CD14-positive monocyte (primary cell): ENCODE measurements around the gene LGALSL. TPM values are rescaled to one million over a fixed set of nuclear protein-coding genes. Genes with fewer than 3 reads are reported as not detected.

Experiments used
- DNase-seq, 3 donors: peaks; one replicate each; pipeline ENCODE4 v3.0.0-alpha.2; 2011 to 2022
- H2AFZ ChIP-seq: 2 replicates; pipeline ENCODE4 v1.6.0; 2012; ENCODE audit warnings: mild to moderate bottlenecking, low read depth, low read length, inconsistent platforms; ENCODE audit not compliant: insufficient read depth, poor library complexity, severe bottlenecking
- H3K27ac ChIP-seq, 2 donors: 1 replicate in 1 of 2; 2 replicates in 1 of 2; pipeline ENCODE4 v1.5.1; 2012 to 2013; ENCODE audit warnings: low read length in 2 of 2, control low read depth in 1 of 2, inconsistent platforms in 1 of 2, low read depth in 1 of 2, mild to moderate bottlenecking in 1 of 2
- H3K27me3 ChIP-seq, 2 donors: one replicate each; pipeline versions ENCODE4 v1.6.0 to v1.6.1; 2011 to 2013; ENCODE audit warnings: low read length in 2 of 2; ENCODE audit not compliant: control insufficient read depth in 2 of 2, insufficient read depth in 2 of 2
- H3K36me3 ChIP-seq, 2 donors: replicated peaks in 1 of 2; 1 replicate in 1 of 2; 2 replicates in 1 of 2; pipeline versions ENCODE4 v1.5.1 to v1.6.1; 2012 to 2013; ENCODE audit warnings: low read length in 2 of 2, control low read depth in 1 of 2, inconsistent platforms in 1 of 2, mild to moderate bottlenecking in 1 of 2; ENCODE audit not compliant: insufficient read depth in 2 of 2, control insufficient read depth in 1 of 2
- H3K4me1 ChIP-seq, 2 donors: 1 replicate in 1 of 2; 2 replicates in 1 of 2; pipeline versions ENCODE4 v1.5.1 to v1.6.1; 2012 to 2013; ENCODE audit warnings: low read length in 2 of 2, control low read depth in 1 of 2, inconsistent platforms in 1 of 2, mild to moderate bottlenecking in 1 of 2, moderate library complexity in 1 of 2; ENCODE audit not compliant: insufficient read depth in 2 of 2, control insufficient read depth in 1 of 2
- H3K4me2 ChIP-seq: replicated peaks from 2 replicates; pipeline ENCODE3; 2012; ENCODE audit warnings: low read length, moderate library complexity, mild to moderate bottlenecking; ENCODE audit not compliant: poor library complexity, severe bottlenecking; ENCODE audit errors: extremely low read depth
- H3K4me3 ChIP-seq, 3 experiments: fragments of 200-600 bp in 1 of 3; sonication (generic) in 1 of 3; replicated peaks in 1 of 3; 1 replicate in 2 of 3; 2 replicates in 1 of 3; pipeline ENCODE4 v1.5.1; 2011 to 2013; ENCODE audit warnings: low read length in 3 of 3, mild to moderate bottlenecking in 3 of 3, control low read depth in 2 of 3, low read depth in 2 of 3, inconsistent platforms in 1 of 3, moderate library complexity in 1 of 3
- H3K79me2 ChIP-seq: 2 replicates; pipeline ENCODE4 v1.6.0; 2012; ENCODE audit warnings: mild to moderate bottlenecking, control low read depth, inconsistent platforms, low read length, moderate library complexity; ENCODE audit not compliant: insufficient read depth
- H3K9ac ChIP-seq: 2 replicates; pipeline ENCODE4 v1.6.0; 2017; ENCODE audit warnings: low read length, mild to moderate bottlenecking; ENCODE audit not compliant: insufficient read depth, poor library complexity, severe bottlenecking
- H3K9me3 ChIP-seq, 2 donors: replicated peaks in 1 of 2; 1 replicate in 1 of 2; 2 replicates in 1 of 2; pipeline versions ENCODE4 v1.5.1 to v1.6.1; 2012 to 2013; ENCODE audit warnings: low read length in 2 of 2, control low read depth in 1 of 2; ENCODE audit not compliant: control insufficient read depth in 1 of 2, insufficient read depth in 1 of 2
- H4K20me1 ChIP-seq: 2 replicates; pipeline ENCODE4 v1.6.0; 2012; ENCODE audit warnings: mild to moderate bottlenecking, low read length, control low read depth, moderate library complexity; ENCODE audit not compliant: insufficient read depth
- H3K27ac Mint-ChIP-seq, 7 donors: one replicate each; pipeline ENCODE4 v1.8.0; 2020; ENCODE audit warnings: mild to moderate bottlenecking in 7 of 7, mixed read lengths in 7 of 7, moderate library complexity in 6 of 7, inconsistent platforms in 2 of 7
- H3K27me3 Mint-ChIP-seq, 3 donors: one replicate each; pipeline ENCODE4 v1.8.0; 2021 to 2022; ENCODE audit warnings: low read depth in 3 of 3, mild to moderate bottlenecking in 3 of 3, mixed read lengths in 3 of 3, moderate library complexity in 3 of 3, inconsistent platforms in 1 of 3
- H3K36me3 Mint-ChIP-seq, 2 donors: one replicate each; pipeline ENCODE4 v1.8.0; 2020; ENCODE audit warnings: mixed read lengths in 2 of 2, inconsistent platforms in 1 of 2, mild to moderate bottlenecking in 1 of 2
- H3K4me1 Mint-ChIP-seq: one replicate; pipeline ENCODE4 v1.8.0; 2020; ENCODE audit warnings: mild to moderate bottlenecking, mixed read lengths
- H3K4me3 Mint-ChIP-seq, 2 donors: one replicate each; pipeline ENCODE4 v1.8.0; 2020; ENCODE audit warnings: mild to moderate bottlenecking in 2 of 2, mixed read lengths in 2 of 2, moderate library complexity in 1 of 2
- H3K9me3 Mint-ChIP-seq, 7 donors: one replicate each; pipeline ENCODE4 v1.8.0; 2020 to 2022; ENCODE audit warnings: mixed read lengths in 7 of 7, mild to moderate bottlenecking in 6 of 7, moderate library complexity in 6 of 7, inconsistent platforms in 2 of 7
- WGBS: methylation state at CpG from one replicate; pipeline ENCODE4 v1.1.5; 2013; ENCODE audit warnings: missing lambda C conversion rate; ENCODE audit not compliant: insufficient coverage; 5-methylcytosine and 5-hydroxymethylcytosine counted together
- intact Hi-C, 2 donors: fragments of 100-400 bp; cut with micrococcal nuclease; formaldehyde crosslinking; loops; one replicate each; pipeline versions ENCODE4 v1.15.0 to v1.15.1; 2023
- polyA plus RNA-seq, 3 donors: library from polyadenylated mRNA; depleted of rRNA in 1 of 3; unstranded in 2 of 3; stranded (reverse) in 1 of 3; fragments of 300-500 nt in 2 of 3; fragments of >200 nt in 1 of 3; fragmentation: Illumina TruSeq in 2 of 3; gene quantifications; 1 replicate in 2 of 3; 2 replicates in 1 of 3; pipeline ENCODE4 v1.2.3, GENCODE V29; 2012 to 2021
- TF ChIP-seq, protein P1 (sequence below): fragments of 200-600 bp; IDR thresholded peaks from one replicate; pipeline ENCODE4 v1.8.0; 2022; ENCODE audit warnings: antibody characterized with exemption, mild to moderate bottlenecking

The LGALSL gene
- polyA plus RNA-seq, 3 donors: 0.04 to 0.30 (median 0.22) TPM

DNA sequence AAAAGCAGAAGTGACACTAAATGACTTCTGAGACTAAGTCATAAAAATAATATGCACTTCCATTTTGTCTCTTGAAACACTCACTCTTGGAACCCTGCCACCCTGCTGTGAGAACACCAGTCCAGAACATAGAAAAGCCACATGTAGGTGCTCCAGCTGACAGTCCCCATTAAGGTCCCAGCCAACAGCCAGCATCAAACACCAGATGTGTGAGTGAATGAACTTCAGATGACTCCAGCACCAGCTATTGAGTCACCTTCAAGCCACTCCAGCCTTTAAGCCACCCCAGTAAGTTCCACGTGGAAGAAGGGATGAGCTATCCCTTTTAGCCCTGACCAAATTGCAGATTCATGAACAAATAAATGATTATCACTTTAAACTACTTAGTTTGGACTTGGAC, 31.5 kb upstream of the LGALSL start:
- no peaks in the 10 kb centered on the region for H3K36me3 ChIP-seq
- TF ChIP-seq, protein P1, sequence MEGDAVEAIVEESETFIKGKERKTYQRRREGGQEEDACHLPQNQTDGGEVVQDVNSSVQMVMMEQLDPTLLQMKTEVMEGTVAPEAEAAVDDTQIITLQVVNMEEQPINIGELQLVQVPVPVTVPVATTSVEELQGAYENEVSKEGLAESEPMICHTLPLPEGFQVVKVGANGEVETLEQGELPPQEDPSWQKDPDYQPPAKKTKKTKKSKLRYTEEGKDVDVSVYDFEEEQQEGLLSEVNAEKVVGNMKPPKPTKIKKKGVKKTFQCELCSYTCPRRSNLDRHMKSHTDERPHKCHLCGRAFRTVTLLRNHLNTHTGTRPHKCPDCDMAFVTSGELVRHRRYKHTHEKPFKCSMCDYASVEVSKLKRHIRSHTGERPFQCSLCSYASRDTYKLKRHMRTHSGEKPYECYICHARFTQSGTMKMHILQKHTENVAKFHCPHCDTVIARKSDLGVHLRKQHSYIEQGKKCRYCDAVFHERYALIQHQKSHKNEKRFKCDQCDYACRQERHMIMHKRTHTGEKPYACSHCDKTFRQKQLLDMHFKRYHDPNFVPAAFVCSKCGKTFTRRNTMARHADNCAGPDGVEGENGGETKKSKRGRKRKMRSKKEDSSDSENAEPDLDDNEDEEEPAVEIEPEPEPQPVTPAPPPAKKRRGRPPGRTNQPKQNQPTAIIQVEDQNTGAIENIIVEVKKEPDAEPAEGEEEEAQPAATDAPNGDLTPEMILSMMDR: no peak
- Mint-ChIP-seq H3K9me3 (peaks cover 0 to 6% (median 2%) of the 10 kb centered on the region in 7 donors), H3K4me1 (peaks cover 10% of the 10 kb centered on the region), H3K27ac (peak overlapping the region in 1 of 7 donors; percentile 51), H3K4me3 (no peak overlapping the region), H3K36me3 (no peaks in the 10 kb centered on the region), H3K27me3 (peaks cover 0 to 3% (median 0%) of the 10 kb centered on the region in 3 donors)
- H3K27me3 ChIP-seq: no peaks in the 10 kb centered on the region
- H3K79me2 ChIP-seq: no peaks in the 10 kb centered on the region
- H3K4me3 ChIP-seq: no peak overlapping the region
- no peak overlapping the region for H3K4me2 ChIP-seq
- no peaks in the 10 kb centered on the region for H3K9me3 ChIP-seq
- H4K20me1 ChIP-seq: no peaks in the 10 kb centered on the region
- WGBS: 100% methylated on average over 1 of the region's 1 CpG
- no peak overlapping the region for H3K9ac ChIP-seq
- H3K4me1 ChIP-seq: peaks cover 0 to 3% of the 10 kb centered on the region in 2 donors
- no peak overlapping the region for H3K27ac ChIP-seq
- intact Hi-C loops: no loop called here
- H2AFZ ChIP-seq: no peak overlapping the region
- no peak for DNase-seq

DNA sequence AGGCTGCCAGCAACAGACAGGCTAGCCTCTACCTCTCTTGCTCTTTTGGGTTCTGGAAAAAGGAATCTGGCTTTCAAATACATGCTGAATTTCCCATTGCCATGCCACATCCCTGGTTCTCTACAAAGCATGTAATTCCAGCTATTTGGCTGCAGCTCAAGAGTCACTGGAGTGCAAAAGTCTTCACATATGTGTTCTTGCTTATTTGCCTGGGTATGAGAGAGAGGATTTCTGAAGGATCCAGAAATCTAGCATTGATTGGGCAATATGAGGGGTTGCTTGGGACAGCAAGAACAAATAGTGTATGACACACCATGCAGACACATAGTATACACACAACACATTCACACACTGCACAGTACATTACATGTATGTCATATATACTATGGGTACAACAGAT, 30.7 kb upstream of the LGALSL start:
- Histone ChIP-seq H3K4me2 (no peak overlapping the region), H4K20me1 (no peaks in the 10 kb centered on the region), H3K9ac (no peak overlapping the region), H3K27ac (no peak overlapping the region), H3K9me3 (no peaks in the 10 kb centered on the region), H3K4me1 (peaks cover 0 to 3% of the 10 kb centered on the region in 2 donors), H3K79me2 (no peaks in the 10 kb centered on the region), H3K27me3 (no peaks in the 10 kb centered on the region), H3K4me3 (no peak overlapping the region), H3K36me3 (no peaks in the 10 kb centered on the region), H2AFZ (no peak overlapping the region)
- Mint-ChIP-seq H3K4me3 (no peak overlapping the region), H3K27ac (no peak overlapping the region), H3K27me3 (peaks cover 0 to 3% (median 0%) of the 10 kb centered on the region in 3 donors), H3K36me3 (no peaks in the 10 kb centered on the region), H3K4me1 (peaks cover 10% of the 10 kb centered on the region), H3K9me3 (peaks cover 0 to 6% (median 2%) of the 10 kb centered on the region in 7 donors)
- DNase-seq: no peak
- intact Hi-C loops: no loop called here
- TF ChIP-seq, protein P1: no peak
